Ecto neural progenitor cell (in vitro differentiated cells): Measurements from ENCODE around the gene CLCN2.

Source experiments
- DNase-seq: peaks from one replicate; pipeline ENCODE4 v3.0.0-alpha.2; 2018; ENCODE audit warnings: low spot score

The CLCN2 gene

DNA sequence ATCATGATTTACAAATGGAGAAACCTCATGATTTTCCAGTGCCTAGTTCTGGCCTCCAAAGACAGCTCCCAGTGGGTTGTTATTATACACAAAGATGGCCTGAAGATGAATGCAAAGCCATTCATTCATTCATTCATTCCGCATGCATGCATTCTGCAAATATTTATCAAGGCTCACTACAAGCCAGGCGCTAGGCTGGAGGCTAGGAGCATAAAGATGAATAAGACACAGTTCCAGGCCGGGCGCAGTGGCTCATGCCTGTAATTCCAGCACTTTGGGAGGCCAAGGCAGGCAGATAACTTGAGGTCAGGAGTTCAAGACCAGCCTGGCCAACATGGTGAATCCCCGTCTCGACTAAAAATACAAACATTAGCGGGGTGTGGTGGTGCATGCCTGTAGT is 64.8 kb downstream of the CLCN2 start:
- DNase-seq, result no peak
